ENCODE results near the gene ADAMTS19. TPM values are rescaled to one million over a fixed set of nuclear protein-coding genes. Genes with fewer than 3 reads are reported as not detected.

The ADAMTS19 gene
- total and polyA plus RNA-seq, 2 of the 8 experiments (the other 6 are each of a cell fraction or from before 2014, with no cell fraction given): 17.3 to 28.8 TPM

DNA sequence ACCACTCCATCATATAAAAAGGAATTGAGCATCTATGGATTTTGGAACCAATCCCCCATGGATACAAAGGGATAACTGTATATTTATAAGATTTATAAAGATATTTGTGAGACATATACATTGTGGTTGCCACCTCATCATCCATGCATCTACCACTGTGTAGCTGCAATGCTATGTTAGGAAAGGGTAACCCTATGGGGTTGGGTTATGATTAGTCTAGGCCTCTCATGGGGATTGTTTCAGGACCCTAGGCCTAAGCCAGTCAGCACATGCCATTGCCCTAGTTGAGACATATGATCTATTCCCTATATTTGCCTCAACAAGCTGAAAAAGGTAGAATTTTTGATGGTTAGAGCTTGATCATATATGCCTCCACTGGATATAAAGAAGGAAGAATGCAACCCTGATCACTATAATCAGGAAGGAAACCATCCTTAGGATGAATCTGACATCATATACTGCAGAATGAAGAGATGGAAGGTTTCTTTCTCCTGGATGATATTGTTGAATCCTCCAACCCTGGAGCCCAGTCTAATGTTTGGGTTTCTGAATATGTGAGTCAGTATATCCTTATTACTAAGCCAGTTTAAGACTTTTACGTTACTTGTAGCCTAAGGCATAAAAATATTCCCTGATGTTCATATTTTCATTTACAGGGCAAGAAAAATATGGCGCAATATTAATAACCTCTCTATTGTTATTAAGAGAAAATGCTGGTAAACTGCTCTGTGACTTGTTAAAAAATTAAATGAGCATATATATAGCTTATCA lies 94.2 kb downstream of the ADAMTS19 start (continued):
- TF ChIP-seq CBX5 (IDR thresholded peaks at IDR 0.05; ENCODE audit: low read depth, low read length): no peak
- TF ChIP-seq, protein P1, sequence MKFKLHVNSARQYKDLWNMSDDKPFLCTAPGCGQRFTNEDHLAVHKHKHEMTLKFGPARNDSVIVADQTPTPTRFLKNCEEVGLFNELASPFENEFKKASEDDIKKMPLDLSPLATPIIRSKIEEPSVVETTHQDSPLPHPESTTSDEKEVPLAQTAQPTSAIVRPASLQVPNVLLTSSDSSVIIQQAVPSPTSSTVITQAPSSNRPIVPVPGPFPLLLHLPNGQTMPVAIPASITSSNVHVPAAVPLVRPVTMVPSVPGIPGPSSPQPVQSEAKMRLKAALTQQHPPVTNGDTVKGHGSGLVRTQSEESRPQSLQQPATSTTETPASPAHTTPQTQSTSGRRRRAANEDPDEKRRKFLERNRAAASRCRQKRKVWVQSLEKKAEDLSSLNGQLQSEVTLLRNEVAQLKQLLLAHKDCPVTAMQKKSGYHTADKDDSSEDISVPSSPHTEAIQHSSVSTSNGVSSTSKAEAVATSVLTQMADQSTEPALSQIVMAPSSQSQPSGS (IDR thresholded peaks at IDR 0.05; ENCODE audit: low read length): no peak
- no peak for TF ChIP-seq TCF12 (IDR thresholded peaks at IDR 0.05; ENCODE audit: low read depth, low read length)
- no peak for TF ChIP-seq SUZ12 (IDR thresholded peaks at IDR 0.05; ENCODE audit: low read length)
- no peak for TF ChIP-seq JUN (IDR thresholded peaks at IDR 0.05; ENCODE audit: low read depth, low read length)
